GM18517 (cell line): ENCODE data around the gene HNF4A.

Experiments used
- ATAC-seq: cut with Tn5 transposase; IDR thresholded peaks from one replicate; pipeline ENCODE4 v1.9.1; 2021; ENCODE audit warnings: mild to moderate bottlenecking, moderate library complexity; ENCODE audit not compliant: unreplicated experiment

HNF4A gene

GRCh38 chr20:44405257-44405656, 49.8 kb downstream of the HNF4A start:
- no peak for ATAC-seq

- no peak for ATAC-seq
Observed at GRCh38 chr20:44405785-44406571, 50.5 kb downstream of the HNF4A start.

- ATAC-seq, result no peak
Observed at GRCh38 chr20:44406572-44407137, 51.2 kb downstream of the HNF4A start.

GRCh38 chr20:44407402-44408184, 52.1 kb downstream of the HNF4A start:
- no peak for ATAC-seq

GRCh38 chr20:44409132-44409600, 53.7 kb downstream of the HNF4A start:
- no peak for ATAC-seq

GRCh38 chr20:44410583-44411019, 55.1 kb downstream of the HNF4A start:
- ATAC-seq, result no peak

GRCh38 chr20:44411020-44411756, 55.7 kb downstream of the HNF4A start:
- no peak for ATAC-seq

- no peak for ATAC-seq
Observed at GRCh38 chr20:44411757-44412401, 56.4 kb downstream of the HNF4A start.

GRCh38 chr20:44412402-44413144, 57.1 kb downstream of the HNF4A start:
- ATAC-seq, result no peak

GRCh38 chr20:44413575-44414345, 58.3 kb downstream of the HNF4A start:
- no peak for ATAC-seq

- ATAC-seq, result no peak
Observed at GRCh38 chr20:44414346-44414714, 58.8 kb downstream of the HNF4A start.

- ATAC-seq, result no peak
Observed at GRCh38 chr20:44414808-44415207, 59.3 kb downstream of the HNF4A start.

- ATAC-seq, result no peak
Observed at GRCh38 chr20:44415833-44416715, 60.6 kb downstream of the HNF4A start.

- no peak for ATAC-seq
Observed at GRCh38 chr20:44418069-44418905, 62.8 kb downstream of the HNF4A start.

GRCh38 chr20:44419131-44419844, 63.8 kb downstream of the HNF4A start:
- no peak for ATAC-seq

GRCh38 chr20:44420497-44420896, 65.0 kb downstream of the HNF4A start:
- no peak for ATAC-seq

GRCh38 chr20:44422083-44422482, 66.6 kb downstream of the HNF4A start:
- no peak for ATAC-seq
